Skin epidermis (tissue), 12 donors: ENCODE data around the gene ZYX.
A peak's percentile ranks its signal among the peaks of the same experiment; 100 is the strongest.
"Not testable (repeated sequence)": the region's sequence is repeated elsewhere in the genome, so short reads cannot be mapped to it uniquely, and the experiment has no call there.

Experiments
- H3K27ac ChIP-seq, 21 experiments: fragments of 200-600 bp; sonication (generic) in 11 of 21; one replicate each; pipeline ENCODE4 v1.5.0; 2020; ENCODE audit warnings: mild to moderate bottlenecking in 3 of 21, inconsistent platforms in 2 of 21, moderate library complexity in 2 of 21
- H3K4me3 ChIP-seq, 7 experiments: fragments of 200-600 bp; sonication (generic) in 2 of 7; one replicate each; pipeline ENCODE4 v1.5.0; 2020; ENCODE audit warnings: inconsistent platforms in 2 of 7, mild to moderate bottlenecking in 2 of 7, moderate library complexity in 1 of 7

The ZYX gene

GRCh38 chr7:143382791-143383641 lies 1.9 kb downstream of the ZYX start:
- Histone ChIP-seq H3K27ac (peak overlapping the region in 19 of 21 experiments; percentile 91 to 100 (median 98)), H3K4me3 (peak overlapping the region; percentile 62 to 98 (median 91))

- peak overlapping the region in 17 of 21 experiments; percentile 13 to 100 (median 97) for H3K27ac ChIP-seq
- H3K4me3 ChIP-seq, result peak overlapping the region in 3 of 7 experiments; percentile 75 to 98 (median 91)
Measured at GRCh38 chr7:143383642-143383957, 2.5 kb downstream of the ZYX start.

GRCh38 chr7:143384148-143384547 lies 3.0 kb downstream of the ZYX start:
- Histone ChIP-seq H3K27ac (peak overlapping the region in 13 of 21 experiments; percentile 13 to 100 (median 55)), H3K4me3 (peak overlapping the region in 4 of 7 experiments; percentile 7 to 98 (median 42))

GRCh38 chr7:143384661-143385631 lies 3.8 kb downstream of the ZYX start:
- peak overlapping the region in 14 of 21 experiments; percentile 13 to 100 (median 39) for H3K27ac ChIP-seq
- peak overlapping the region in 4 of 7 experiments; percentile 7 to 98 (median 42) for H3K4me3 ChIP-seq

GRCh38 chr7:143385891-143386781 lies 5.0 kb downstream of the ZYX start:
- peak overlapping the region in 10 of 21 experiments; percentile 20 to 79 (median 40) for H3K27ac ChIP-seq
- peak overlapping the region in 1 of 7 experiments; percentile 13 for H3K4me3 ChIP-seq

GRCh38 chr7:143387156-143387975 lies 6.2 kb downstream of the ZYX start:
- Histone ChIP-seq H3K4me3 (no peak overlapping the region), H3K27ac (peak overlapping the region in 2 of 21 experiments; percentile 9 to 79)

GRCh38 chr7:143388051-143388450 lies 6.9 kb downstream of the ZYX start:
- no peak overlapping the region for H3K4me3 ChIP-seq
- no peak overlapping the region for H3K27ac ChIP-seq

GRCh38 chr7:143388491-143389101 lies 7.5 kb downstream of the ZYX start:
- Histone ChIP-seq H3K27ac (peak overlapping the region in 1 of 21 experiments; percentile 12), H3K4me3 (no peak overlapping the region)

GRCh38 chr7:143389316-143390103 lies 8.4 kb downstream of the ZYX start:
- Histone ChIP-seq H3K4me3 (no peak overlapping the region), H3K27ac (no peak overlapping the region)

- Histone ChIP-seq H3K27ac (peak overlapping the region in 2 of 21 experiments; percentile 18 to 30), H3K4me3 (no peak overlapping the region)
Measured at GRCh38 chr7:143390104-143390772, 9.1 kb downstream of the ZYX start.

- Histone ChIP-seq H3K27ac (peak overlapping the region in 9 of 21 experiments; percentile 30 to 83 (median 68)), H3K4me3 (no peak overlapping the region)
Measured at GRCh38 chr7:143390773-143391317, 9.7 kb downstream of the ZYX start.

GRCh38 chr7:143391462-143392404 lies 10.6 kb downstream of the ZYX start:
- no peak overlapping the region for H3K4me3 ChIP-seq
- H3K27ac ChIP-seq, result peak overlapping the region in 16 of 21 experiments; percentile 16 to 85 (median 56)

- not testable (repeated sequence) for H3K4me3 ChIP-seq
- peak overlapping the region in 9 of 21 experiments; percentile 22 to 83 (median 56) for H3K27ac ChIP-seq
Measured at GRCh38 chr7:143392427-143392826, 11.3 kb downstream of the ZYX start.

GRCh38 chr7:143392875-143393266 lies 11.7 kb downstream of the ZYX start:
- Histone ChIP-seq H3K27ac (no peak overlapping the region), H3K4me3 (no peak overlapping the region)
